ENCODE measurements around the gene PLK3. TPM values are rescaled to one million over a fixed set of nuclear protein-coding genes. Genes with fewer than 3 reads are reported as not detected.

Gene PLK3
- total RNA-seq, 1 experiment from 2014 or later, result 68.0 TPM

- DNase-seq (ENCODE audit: unreplicated experiment), result no peak
- no peak within 1 kb of the TSS for H3K4me3 Mint-ChIP-seq (ENCODE audit: unreplicated experiment)
- ChIA-PET POLR2A (interaction anchor here (1.5 kb wide), 1 partner anchor 12 kb away, joined by 3 read pairs; no protein-coding TSS in a partner anchor), CTCF (interaction anchor here (0.6 to 1.1 kb wide), 3 partner anchors 16 to 1086 kb away, joined by 3 to 4 read pairs (median 3); no protein-coding TSS in a partner anchor)
- peaks cover 5% of the 10 kb centered on the region for H3K36me3 Mint-ChIP-seq (ENCODE audit: insufficient read depth, unreplicated experiment)
- H3K9me3 Mint-ChIP-seq (ENCODE audit: unreplicated experiment), result no peaks in the 10 kb centered on the region
- intact Hi-C loops (cut with micrococcal nuclease), result no loop called here
- no peak within 1 kb of the TSS for H3K27ac Mint-ChIP-seq (ENCODE audit: low read depth, unreplicated experiment)
- no TSS peak for BruUV-seq (replicated peaks)
- H3K4me1 Mint-ChIP-seq (ENCODE audit: insufficient read depth, unreplicated experiment), result no peaks in the 10 kb centered on the region
- no peaks in the 10 kb centered on the region for H3K27me3 Mint-ChIP-seq (ENCODE audit: insufficient read depth, unreplicated experiment)
- TF ChIP-seq, protein P1, sequence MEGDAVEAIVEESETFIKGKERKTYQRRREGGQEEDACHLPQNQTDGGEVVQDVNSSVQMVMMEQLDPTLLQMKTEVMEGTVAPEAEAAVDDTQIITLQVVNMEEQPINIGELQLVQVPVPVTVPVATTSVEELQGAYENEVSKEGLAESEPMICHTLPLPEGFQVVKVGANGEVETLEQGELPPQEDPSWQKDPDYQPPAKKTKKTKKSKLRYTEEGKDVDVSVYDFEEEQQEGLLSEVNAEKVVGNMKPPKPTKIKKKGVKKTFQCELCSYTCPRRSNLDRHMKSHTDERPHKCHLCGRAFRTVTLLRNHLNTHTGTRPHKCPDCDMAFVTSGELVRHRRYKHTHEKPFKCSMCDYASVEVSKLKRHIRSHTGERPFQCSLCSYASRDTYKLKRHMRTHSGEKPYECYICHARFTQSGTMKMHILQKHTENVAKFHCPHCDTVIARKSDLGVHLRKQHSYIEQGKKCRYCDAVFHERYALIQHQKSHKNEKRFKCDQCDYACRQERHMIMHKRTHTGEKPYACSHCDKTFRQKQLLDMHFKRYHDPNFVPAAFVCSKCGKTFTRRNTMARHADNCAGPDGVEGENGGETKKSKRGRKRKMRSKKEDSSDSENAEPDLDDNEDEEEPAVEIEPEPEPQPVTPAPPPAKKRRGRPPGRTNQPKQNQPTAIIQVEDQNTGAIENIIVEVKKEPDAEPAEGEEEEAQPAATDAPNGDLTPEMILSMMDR (IDR thresholded peaks at IDR 0.05; ENCODE audit: unreplicated experiment), result no peak
These were observed 42.9 kb downstream of the PLK3 start, which contains the start of gene PTCH2 for GRCh38 chr1:44842862-44843655. TSS of gene PTCH2 (minus strand) at chr1:44843253. CDS start at chr1:44842932, 321 bp downstream.

DNA sequence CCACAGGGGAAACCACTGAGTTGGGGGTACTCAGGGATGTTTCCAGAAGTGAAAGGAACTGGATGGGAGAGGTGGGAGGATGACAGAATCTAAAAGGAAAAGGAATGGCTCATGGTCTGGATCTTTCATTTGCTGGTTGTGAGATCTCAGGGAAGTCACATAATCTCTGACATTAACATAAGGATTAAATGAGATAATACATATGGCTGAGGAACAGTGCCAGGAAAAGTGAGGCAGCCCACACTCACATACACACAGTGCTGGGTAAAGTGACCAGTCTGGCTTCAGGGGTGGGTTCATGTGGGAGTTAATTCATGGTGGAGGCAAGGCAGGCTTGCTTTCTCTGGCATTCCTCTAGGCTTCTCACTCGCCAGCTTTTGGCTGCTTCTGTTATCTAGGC is 46.8 kb downstream of the PLK3 start:
- no TSS peak for BruUV-seq (replicated peaks)
- no peak overlapping the region for H3K27ac Mint-ChIP-seq (ENCODE audit: low read depth, unreplicated experiment)
- H3K4me1 Mint-ChIP-seq (ENCODE audit: insufficient read depth, unreplicated experiment), result no peaks in the 10 kb centered on the region
- CTCF ChIA-PET, result interaction anchor here (0.6 to 1.8 kb wide), 2 partner anchors 11 to 665 kb away, joined by 3 to 7 read pairs; no protein-coding TSS in a partner anchor
- intact Hi-C loops (cut with micrococcal nuclease), result no loop called here
- no peak for DNase-seq (ENCODE audit: unreplicated experiment)
- TF ChIP-seq, protein P1 (IDR thresholded peaks at IDR 0.05; ENCODE audit: unreplicated experiment), result no peak
- no peak overlapping the region for H3K4me3 Mint-ChIP-seq (ENCODE audit: unreplicated experiment)
- H3K36me3 Mint-ChIP-seq (ENCODE audit: insufficient read depth, unreplicated experiment), result peaks cover 18% of the 10 kb centered on the region
- POLR2A ChIA-PET, result no interaction called here
- H3K27me3 Mint-ChIP-seq (ENCODE audit: insufficient read depth, unreplicated experiment), result no peaks in the 10 kb centered on the region
- H3K9me3 Mint-ChIP-seq (ENCODE audit: unreplicated experiment), result no peaks in the 10 kb centered on the region

DNA sequence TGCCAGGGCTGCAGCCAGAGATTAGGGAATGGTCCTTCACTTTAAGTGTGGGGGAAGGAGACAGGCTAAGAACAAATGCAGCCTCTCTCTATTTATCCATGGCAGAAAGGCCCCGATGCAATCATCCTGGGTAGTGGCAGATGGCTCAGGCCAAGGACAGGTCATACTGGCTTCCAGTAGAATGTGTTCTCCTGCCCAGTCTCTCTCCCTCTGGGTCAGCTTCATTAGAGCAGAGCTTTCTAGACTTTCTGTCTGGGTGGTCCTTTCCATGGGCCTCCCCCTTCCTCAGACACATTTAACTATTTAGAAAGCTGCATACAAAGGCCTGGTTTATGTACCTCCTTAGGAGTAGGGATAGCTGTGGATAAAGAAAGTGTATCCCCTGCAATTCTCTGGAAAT is 47.7 kb downstream of the PLK3 start:
- H3K27ac Mint-ChIP-seq (ENCODE audit: low read depth, unreplicated experiment), result no peak overlapping the region
- CTCF ChIA-PET, result interaction anchor here (0.6 to 1.0 kb wide), 3 partner anchors 12 to 664 kb away, joined by 3 read pairs; no protein-coding TSS in a partner anchor
- H3K36me3 Mint-ChIP-seq (ENCODE audit: insufficient read depth, unreplicated experiment), result peaks cover 14% of the 10 kb centered on the region
- BruUV-seq (replicated peaks), result no TSS peak
- H3K9me3 Mint-ChIP-seq (ENCODE audit: unreplicated experiment), result no peaks in the 10 kb centered on the region
- H3K4me3 Mint-ChIP-seq (ENCODE audit: unreplicated experiment), result no peak overlapping the region
- POLR2A ChIA-PET, result interaction anchor here (0.7 to 1.1 kb wide), 2 partner anchors 164 to 173 kb away, joined by 3 to 5 read pairs; partner anchors contain the start of genes ARMH1, TMEM53 and UROD
- DNase-seq (ENCODE audit: unreplicated experiment), result no peak
- TF ChIP-seq, protein P1 (IDR thresholded peaks at IDR 0.05; ENCODE audit: unreplicated experiment), result no peak
- intact Hi-C loops (cut with micrococcal nuclease), result no loop called here
- H3K4me1 Mint-ChIP-seq (ENCODE audit: insufficient read depth, unreplicated experiment), result no peaks in the 10 kb centered on the region
- no peaks in the 10 kb centered on the region for H3K27me3 Mint-ChIP-seq (ENCODE audit: insufficient read depth, unreplicated experiment)

DNA sequence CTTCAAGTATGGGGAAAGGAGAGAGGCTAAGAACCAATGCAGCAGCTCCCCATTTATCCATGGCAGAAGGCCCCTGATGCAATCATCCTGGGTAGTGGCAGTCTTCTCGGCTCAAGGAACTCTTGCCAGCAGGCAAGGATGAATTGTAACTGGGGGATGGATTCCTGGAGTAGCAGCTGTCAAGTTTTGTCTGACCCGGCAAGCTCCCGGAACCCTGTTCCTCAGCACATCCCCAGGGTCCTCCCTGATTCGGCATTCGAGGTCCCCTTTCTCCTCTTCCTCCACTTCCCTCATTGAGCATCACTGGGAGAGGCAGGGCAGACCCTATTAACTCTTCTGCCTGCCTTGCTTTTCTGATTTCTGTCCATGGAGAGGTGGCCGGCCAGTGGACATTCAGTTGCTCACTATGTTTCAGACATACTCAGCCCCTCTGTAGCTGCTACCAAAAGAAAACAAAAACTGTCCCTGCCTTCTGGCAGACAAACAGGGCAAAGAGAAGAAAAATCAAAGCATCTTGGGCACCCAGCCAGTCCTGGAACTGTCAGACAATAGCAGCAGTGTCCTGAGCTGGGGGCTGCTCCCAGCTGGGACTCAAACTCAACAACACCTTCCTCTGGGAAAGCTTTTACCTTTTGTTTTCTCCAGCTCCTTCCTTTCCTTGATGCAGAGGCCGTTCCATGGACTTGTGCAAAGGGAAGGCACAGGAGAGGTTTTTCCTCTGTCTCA is 48.4 kb downstream of the PLK3 start:
- Mint-ChIP-seq H3K36me3 (ENCODE audit: insufficient read depth, unreplicated experiment) (peaks cover 13% of the 10 kb centered on the region), H3K9me3 (ENCODE audit: unreplicated experiment) (no peaks in the 10 kb centered on the region), H3K4me3 (ENCODE audit: unreplicated experiment) (no peak overlapping the region), H3K27ac (ENCODE audit: low read depth, unreplicated experiment) (no peak overlapping the region), H3K27me3 (ENCODE audit: insufficient read depth, unreplicated experiment) (no peaks in the 10 kb centered on the region), H3K4me1 (ENCODE audit: insufficient read depth, unreplicated experiment) (no peaks in the 10 kb centered on the region)
- BruUV-seq (replicated peaks), result no TSS peak
- TF ChIP-seq, protein P1 (IDR thresholded peaks at IDR 0.05; ENCODE audit: unreplicated experiment), result no peak
- POLR2A ChIA-PET, result interaction anchor here (0.5 to 1.1 kb wide), 2 partner anchors 30 to 174 kb away, joined by 4 to 5 read pairs; partner anchors contain the start of genes ARMH1 and TMEM53
- intact Hi-C loops (cut with micrococcal nuclease), result no loop called here
- CTCF ChIA-PET, result interaction anchor here (0.9 to 1.0 kb wide), 2 partner anchors 12 to 20 kb away, joined by 3 read pairs; no protein-coding TSS in a partner anchor
- no peak for DNase-seq (ENCODE audit: unreplicated experiment)

Measured in MCF 10A (cell line).